GM12878 (cell line): Measurements from ENCODE around the gene EPB41L1. TPM values are rescaled to one million over a fixed set of nuclear protein-coding genes. Genes with fewer than 3 reads are reported as not detected.

Source experiments
- ATAC-seq: fragments of 200-7000 bp; cut with Tn5 transposase; 3 replicates; pipeline ENCODE4 v1.9.1; 2020; ENCODE audit warnings: mild to moderate bottlenecking, moderate library complexity
- BruUV-seq: library from RNA; stranded (reverse); fragments of 400-500 nt; replicated peaks from 2 replicates; lab custom pipeline; 2021; lab: Mats Ljungman, UMichigan
- CTCF ChIA-PET: fragments of 300-600 bp; sonication (Branson Sonifier 250); formaldehyde crosslinking; extraction: SDS; loops from one replicate; lab custom pipeline; 2021; ENCODE audit warnings: inconsistent platforms; lab: Yijun Ruan, JAX
- POLR2A ChIA-PET: fragments of 350-600 bp; formaldehyde crosslinking; extraction: SDS; loops from one replicate; lab custom pipeline; 2021; ENCODE audit warnings: inconsistent platforms; lab: Charles Lee
- RAD21 ChIA-PET: fragments of 300-600 bp; sonication (Branson Sonifier 250); formaldehyde crosslinking; loops from one replicate; lab custom pipeline; 2023; ENCODE audit warnings: antibody characterized with exemption; ENCODE audit not compliant: unreplicated experiment; lab: Charles Lee
- SMC1A ChIA-PET: fragments of 300-600 bp; sonication (Branson Sonifier 250); formaldehyde crosslinking; loops from one replicate; lab custom pipeline; 2023; ENCODE audit not compliant: unreplicated experiment, uncharacterized antibody; lab: Charles Lee
- DNase-seq: peaks from one replicate; pipeline ENCODE4 v3.0.0-alpha.2; 2011; ENCODE audit warnings: low read depth, low spot score
- FAIRE-seq: peaks from 3 replicates; lab custom pipeline; 2011; peaks lifted over from hg19 to GRCh38; lab: Jason Lieb, UNC
- H2AFZ ChIP-seq: 2 replicates; pipeline ENCODE4 v1.6.0; 2011; ENCODE audit warnings: low read depth, low read length, control low read depth; ENCODE audit not compliant: control insufficient read depth
- H3K27ac ChIP-seq: 2 replicates; pipeline ENCODE4 v1.5.1; 2011; ENCODE audit warnings: control low read depth; ENCODE audit not compliant: control insufficient read depth, insufficient read depth
- H3K27me3 ChIP-seq, 2 experiments: replicated peaks in 1 of 2; 2 replicates each; pipeline versions ENCODE4 v1.6.0 to v1.6.1; 2011; ENCODE audit warnings: low read length in 1 of 2; ENCODE audit not compliant: control insufficient read depth in 2 of 2, insufficient read depth in 2 of 2
- H3K36me3 ChIP-seq, 2 experiments: 2 replicates each; pipeline ENCODE4 v1.5.1; 2011; ENCODE audit warnings: low read length in 1 of 2; ENCODE audit not compliant: control insufficient read depth in 2 of 2, insufficient read depth in 2 of 2
- H3K4me1 ChIP-seq: 2 replicates; pipeline ENCODE4 v1.6.1; 2011; ENCODE audit warnings: mild to moderate bottlenecking, low read length, moderate library complexity, mixed read lengths; ENCODE audit not compliant: control insufficient read depth, insufficient read depth
- H3K4me2 ChIP-seq: 2 replicates; pipeline ENCODE4 v1.6.0; 2011; ENCODE audit warnings: control low read depth; ENCODE audit not compliant: control insufficient read depth, insufficient read depth
- H3K4me3 ChIP-seq: fragments of 200-600 bp; sonication (generic); 2 replicates; pipeline ENCODE4 v1.5.1; 2016
- H3K79me2 ChIP-seq: 2 replicates; pipeline ENCODE4 v1.6.0; 2011; ENCODE audit warnings: low read length; ENCODE audit not compliant: control insufficient read depth, insufficient read depth
- H3K9ac ChIP-seq: 2 replicates; pipeline ENCODE4 v1.8.0; 2011; ENCODE audit warnings: low read length, control low read depth, mixed read lengths; ENCODE audit not compliant: control insufficient read depth, insufficient read depth
- H3K9me3 ChIP-seq: replicated peaks from 3 replicates; pipeline ENCODE4 v1.5.1; 2011; ENCODE audit warnings: mild to moderate bottlenecking, low read length; ENCODE audit not compliant: control insufficient read depth, insufficient read depth
- H4K20me1 ChIP-seq: 2 replicates; pipeline ENCODE4 v1.6.0; 2011; ENCODE audit not compliant: control insufficient read depth, insufficient read depth
- ATF2 ChIP-seq: IDR thresholded peaks from 2 replicates; pipeline ENCODE4 v1.6.1; 2012; ENCODE audit warnings: low read length, inconsistent platforms
- CBFB ChIP-seq: IDR thresholded peaks from 2 replicates; pipeline ENCODE4 v1.6.1; 2016; ENCODE audit warnings: antibody characterized with exemption, low read depth
- DPF2 ChIP-seq: fragments of 450-650 bp; IDR thresholded peaks from 2 replicates; pipeline ENCODE4 v1.6.1; 2017; ENCODE audit warnings: mild to moderate bottlenecking
- GABPA ChIP-seq: IDR thresholded peaks from 2 replicates; pipeline ENCODE4 v1.6.1; 2014; ENCODE audit warnings: antibody characterized with exemption, low read depth, mild to moderate bottlenecking, inconsistent platforms
- HDGF ChIP-seq: fragments of 450-650 bp; IDR thresholded peaks from 2 replicates; pipeline ENCODE4 v1.6.1; 2016; ENCODE audit warnings: antibody characterized with exemption
- JUND ChIP-seq: IDR thresholded peaks from 2 replicates; pipeline ENCODE4 v1.6.1; 2012; ENCODE audit warnings: low read depth, mild to moderate bottlenecking, low read length, improper control_type of control experiment, moderate library complexity
- MXI1 ChIP-seq: fragments of 150-350 bp; IDR thresholded peaks from 2 replicates; pipeline ENCODE4 v1.6.1; 2011; ENCODE audit warnings: low read depth, mild to moderate bottlenecking, inconsistent platforms, low read length, improper control_type of control experiment
- NFIC ChIP-seq: IDR thresholded peaks from 2 replicates; pipeline ENCODE4 v1.6.1; 2012; ENCODE audit warnings: low read depth, mild to moderate bottlenecking, inconsistent platforms, low read length, moderate library complexity
- NR2C2 ChIP-seq: IDR thresholded peaks from 2 replicates; pipeline ENCODE4 v1.6.1; 2011; ENCODE audit warnings: borderline replicate concordance, low read depth; ENCODE audit not compliant: control insufficient read depth, insufficient read length
- PRDM15 ChIP-seq: fragments of 450-650 bp; formaldehyde crosslinking; IDR thresholded peaks from 2 replicates; pipeline ENCODE4 v1.4.0; 2020; ENCODE audit warnings: mild to moderate bottlenecking, moderate library complexity
- RCOR1 ChIP-seq: conservative IDR thresholded peaks from 2 replicates; pipeline ENCODE4 v1.6.1; 2012; ENCODE audit warnings: low read depth, low read length, improper control_type of control experiment
- SMAD1 ChIP-seq: fragments of 450-650 bp; IDR thresholded peaks from 2 replicates; pipeline ENCODE4 v1.6.1; 2018; ENCODE audit warnings: mild to moderate bottlenecking, low read depth; ENCODE audit not compliant: partially characterized antibody
- WGBS: methylation state at CpG from one replicate; pipeline ENCODE4 v1.1.6; 2016; ENCODE audit warnings: low lambda C conversion rate; ENCODE audit not compliant: insufficient replicate concordance, insufficient coverage; ENCODE audit errors: missing lambda C conversion rate; 5-methylcytosine and 5-hydroxymethylcytosine counted together
- in situ Hi-C: fragments of 300-500 bp; cut with MboI; formaldehyde crosslinking; loops from 9 replicates; pipeline ENCODE4 v1.14.3; 2018; ENCODE audit warnings: mixed read lengths
- intact Hi-C: fragments of 100-400 bp; cut with micrococcal nuclease; formaldehyde crosslinking; loops from one replicate; pipeline ENCODE4 v1.14.2; 2022; ENCODE audit not compliant: unreplicated experiment
- polyA plus RNA-seq, 11 experiments: library from polyadenylated mRNA; depleted of rRNA in 4 of 11; unstranded in 6 of 11; stranded (reverse) in 5 of 11; fragments of >200 nt; fragmentation: Nextera tagmentation in 4 of 11; fragmentation: Illumina TruSeq in 1 of 11; extraction: Ambion mirVana in 4 of 11; extraction: Trizol in 1 of 11; gene quantifications; 1 replicate in 1 of 11; 2 replicates in 10 of 11; pipeline versions ENCODE4 v1.2.1 to v1.2.3, GENCODE V29; 2011 to 2016; ENCODE audit warnings: inconsistent platforms in 2 of 11, missing spikeins in 2 of 11, low read depth in 1 of 11
- total RNA-seq, 4 experiments: library from RNA; depleted of rRNA in 3 of 4; stranded (reverse); fragments of >200 nt in 3 of 4; fragmentation: Illumina TruSeq in 1 of 4; extraction: Trizol in 1 of 4; gene quantifications; 2 replicates each; pipeline versions ENCODE4 v1.2.1 to v1.2.3, GENCODE V29; 2013 to 2021

The EPB41L1 gene
- total and polyA plus RNA-seq, 10 of the 15 experiments (the other 5 are each of a cell fraction or from before 2014, with no cell fraction given): 0.08 to 3.2 (median 0.31) TPM

- no peak for DNase-seq
- in situ Hi-C loops (no loop called here), intact Hi-C loops (no loop called here)
- Histone ChIP-seq H3K27ac (no peak overlapping the region), H4K20me1 (no peaks in the 10 kb centered on the region), H3K9ac (no peak overlapping the region), H3K36me3 (peaks cover 7% of the 10 kb centered on the region in 2 experiments), H3K27me3 (peaks cover 0 to 2% of the 10 kb centered on the region in 2 experiments; a peak in 2 of 4 replicates), H2AFZ (no peak overlapping the region), H3K4me3 (no peak overlapping the region), H3K4me2 (no peak overlapping the region), H3K79me2 (no peaks in the 10 kb centered on the region), H3K9me3 (no peaks in the 10 kb centered on the region), H3K4me1 (no peaks in the 10 kb centered on the region)
- no peak for TF ChIP-seq DPF2
- no peak for TF ChIP-seq ATF2
- TF ChIP-seq NR2C2: no peak
- TF ChIP-seq PRDM15 (CRISPR knock-in tag): no peak
- no peak for TF ChIP-seq RCOR1
- TF ChIP-seq HDGF: no peak
- TF ChIP-seq SMAD1: no peak
- TF ChIP-seq CBFB: no peak
- no peak for TF ChIP-seq NFIC
- TF ChIP-seq GABPA: no peak
- TF ChIP-seq MXI1: no peak
- no peak for TF ChIP-seq JUND
- ATAC-seq: no peak
- WGBS: 59% methylated on average over 7 of the region's 7 CpGs
- SMC1A ChIA-PET: interaction anchor here (1.0 kb wide), 1 partner anchor 11 kb away, joined by 3 read pairs; no protein-coding TSS in a partner anchor
- RAD21 ChIA-PET: no interaction called here
- CTCF ChIA-PET: interaction anchor here (1.2 kb wide), 1 partner anchor 61 kb away, joined by 3 read pairs; no protein-coding TSS in a partner anchor
- no TSS peak for BruUV-seq
- POLR2A ChIA-PET: no interaction called here
- no peak for FAIRE-seq
These were observed 105.8 kb downstream of the EPB41L1 start for GRCh38 chr20:36260316-36260715.
